Skin of body (tissue), 2 donors: ENCODE measurements around the gene ACYP2. TPM values are rescaled to one million over a fixed set of nuclear protein-coding genes. Genes with fewer than 3 reads are reported as not detected.
"Not testable (repeated sequence)": the region's sequence is repeated elsewhere in the genome, so short reads cannot be mapped to it uniquely, and the experiment has no call there.

Source experiments
- DNase-seq: peaks from one replicate; lab custom pipeline; 2025; lab: John Stamatoyannopoulos, UW
- total RNA-seq: library from RNA; depleted of rRNA; stranded (reverse); fragments of >200 nt; gene quantifications from one replicate; pipeline ENCODE4 v1.2.3, GENCODE V29; 2014

ACYP2 gene
- total RNA-seq: 19.5 TPM

DNA sequence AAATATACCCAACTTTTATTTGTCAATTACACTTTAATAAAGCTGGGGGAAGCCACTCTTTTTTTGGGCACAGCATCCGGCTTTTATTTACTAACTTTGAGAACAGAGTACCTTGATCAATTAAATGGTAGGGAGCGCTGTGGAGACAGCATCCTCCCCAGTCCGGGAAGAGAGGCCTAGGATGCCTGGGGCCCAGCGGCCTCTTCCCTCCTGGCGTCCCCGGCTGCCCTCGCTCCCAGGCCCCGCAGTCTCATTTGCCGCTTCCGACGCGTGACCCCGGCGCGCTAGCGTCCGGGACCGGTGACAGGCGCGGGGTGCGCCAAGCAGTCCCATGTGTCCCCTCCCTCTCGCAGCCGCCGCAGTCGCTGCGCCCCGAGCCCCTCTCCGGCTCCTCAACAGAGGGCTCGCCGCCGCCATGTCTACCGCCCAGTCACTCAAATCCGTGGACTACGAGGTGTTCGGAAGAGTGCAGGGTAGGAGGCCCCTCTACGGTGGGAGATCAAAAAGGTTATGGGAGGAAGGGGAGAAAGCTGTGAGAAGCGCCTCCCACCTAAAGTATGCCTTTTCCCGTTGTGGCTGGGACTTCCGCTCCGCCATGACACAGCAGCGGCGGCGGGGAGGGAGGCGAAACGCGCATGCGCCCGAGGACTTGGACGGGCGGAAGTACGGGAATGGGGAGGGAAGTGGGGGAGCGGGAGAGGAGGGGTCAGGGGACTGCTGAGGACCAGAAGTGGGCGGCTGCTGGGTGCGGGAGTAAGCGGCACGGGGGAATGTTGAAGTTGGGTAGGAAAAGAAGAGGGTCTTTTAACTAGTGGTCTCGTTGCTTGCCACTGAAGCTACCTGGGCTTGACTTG lies at the start of gene ACYP2:
ACYP2 (plus strand) TSS at position 332 of the 854 bp plus-strand sequence.
- peak; percentile 93 for DNase-seq

DNA sequence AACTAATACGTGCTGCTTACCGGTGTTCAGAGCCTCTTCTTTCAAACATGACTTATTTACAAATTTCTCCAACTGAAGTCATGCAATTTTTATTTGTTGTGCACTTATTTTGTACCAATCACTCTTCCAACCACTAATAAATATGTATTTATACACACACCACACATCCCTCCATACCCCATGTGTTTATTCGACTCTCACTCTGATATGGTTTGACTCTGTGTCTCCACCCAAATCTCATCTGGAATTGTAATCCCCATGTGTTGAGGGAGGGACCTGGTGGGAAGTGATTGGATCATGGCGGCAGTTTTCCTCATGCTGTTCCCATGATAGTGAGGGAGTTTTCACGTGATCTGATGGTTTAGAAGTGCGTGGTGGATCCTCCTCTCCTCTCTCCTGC lies 49.5 kb upstream of the ACYP2 start:
- no peak for DNase-seq

DNA sequence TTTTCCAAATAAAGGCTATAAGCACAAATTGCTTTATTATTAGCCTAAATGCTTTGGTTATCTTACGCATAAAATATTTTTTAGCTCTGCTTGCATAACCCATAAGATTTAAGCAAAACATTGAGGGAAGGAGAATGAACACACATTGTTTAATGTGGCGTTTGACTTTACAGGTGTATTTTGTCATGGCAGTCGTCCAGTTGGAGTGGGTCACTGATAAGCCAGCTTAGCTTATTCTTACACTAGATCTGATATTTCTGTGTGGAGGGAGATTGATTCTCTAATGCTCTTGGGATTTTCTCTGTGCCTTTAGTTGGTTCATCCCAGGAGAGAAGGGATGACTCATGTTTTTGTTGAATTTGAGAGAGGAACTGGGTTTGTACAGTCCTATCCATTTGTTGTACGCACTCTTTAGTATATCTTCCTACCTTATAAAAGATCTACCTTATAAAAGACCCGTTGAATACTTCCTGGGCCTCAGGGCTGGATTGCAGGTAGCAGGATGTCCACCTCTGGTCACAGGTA lies 47.5 kb upstream of the ACYP2 start:
- no peak for DNase-seq

DNA sequence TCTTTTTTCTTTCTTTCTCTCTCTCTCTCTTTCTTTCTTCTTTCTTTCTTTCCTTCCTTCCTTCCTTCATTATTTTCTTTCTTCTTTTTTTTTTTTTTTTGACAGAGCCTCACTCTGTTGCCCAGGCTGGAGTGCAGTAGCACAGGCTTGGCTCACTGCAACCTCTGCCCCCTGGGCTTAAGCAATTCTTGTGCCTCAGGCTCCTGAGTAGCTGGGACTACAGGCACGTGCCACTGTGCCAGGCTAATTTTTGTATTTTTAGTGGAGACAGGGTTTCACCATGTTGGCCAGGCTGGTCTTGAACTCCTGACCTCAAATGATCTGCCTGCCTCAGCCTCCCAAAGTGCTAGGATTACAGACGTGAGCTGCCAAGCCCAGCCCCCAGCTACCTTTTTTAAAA lies 42.9 kb upstream of the ACYP2 start:
- not testable (repeated sequence) for DNase-seq

DNA sequence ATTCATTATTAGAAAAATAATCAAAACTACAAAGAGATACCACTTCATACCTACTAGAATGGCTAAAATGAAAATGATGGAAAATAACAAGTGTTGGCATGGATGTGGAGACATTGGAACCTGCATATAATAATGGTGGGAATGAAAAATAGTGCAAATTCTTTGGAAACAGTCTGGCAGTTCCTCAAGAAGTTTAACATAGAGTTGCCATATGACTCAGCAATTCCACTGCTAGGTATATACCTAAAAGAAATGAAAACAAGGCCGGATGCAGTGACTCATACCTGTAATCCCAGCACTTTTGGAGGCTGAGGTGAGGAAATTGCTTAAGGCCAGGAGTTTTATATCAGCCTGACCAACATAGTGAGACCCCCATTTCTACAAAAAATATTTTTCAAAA lies 41.6 kb upstream of the ACYP2 start:
- no peak for DNase-seq

DNA sequence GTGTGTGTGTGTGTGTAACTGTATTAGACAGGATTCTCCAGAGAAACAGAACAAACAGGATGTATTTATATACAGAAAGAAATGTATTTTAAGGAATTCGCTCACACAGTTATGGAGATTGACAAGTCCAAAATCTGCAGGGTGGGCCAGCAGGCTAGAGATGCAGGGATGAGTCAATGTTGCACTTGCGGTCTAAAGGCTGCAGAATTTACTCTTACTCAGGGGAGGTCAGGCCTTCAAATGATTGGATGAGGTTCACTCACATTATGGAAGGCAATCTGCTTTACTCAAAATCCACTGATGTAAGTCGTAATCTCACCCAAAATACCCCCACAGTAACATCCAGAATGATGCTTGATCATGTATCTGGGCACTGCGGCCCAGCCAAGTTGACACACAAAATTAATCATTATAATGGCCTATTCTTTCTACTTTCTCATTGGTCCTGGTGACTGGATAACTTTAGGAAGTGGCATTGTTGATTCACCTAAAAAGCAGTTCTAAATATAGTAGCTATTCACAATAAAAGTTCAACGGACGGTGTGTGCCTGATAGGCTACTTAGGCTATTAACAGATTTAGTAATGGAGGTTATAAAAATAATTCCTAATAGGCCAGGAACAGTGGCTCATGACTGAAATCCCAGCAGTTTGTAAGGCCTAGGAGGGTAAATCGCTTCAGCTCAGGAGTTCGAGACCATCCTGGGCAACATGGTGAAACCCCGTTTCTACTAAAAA lies 40.6 kb upstream of the ACYP2 start:
- DNase-seq: no peak

DNA sequence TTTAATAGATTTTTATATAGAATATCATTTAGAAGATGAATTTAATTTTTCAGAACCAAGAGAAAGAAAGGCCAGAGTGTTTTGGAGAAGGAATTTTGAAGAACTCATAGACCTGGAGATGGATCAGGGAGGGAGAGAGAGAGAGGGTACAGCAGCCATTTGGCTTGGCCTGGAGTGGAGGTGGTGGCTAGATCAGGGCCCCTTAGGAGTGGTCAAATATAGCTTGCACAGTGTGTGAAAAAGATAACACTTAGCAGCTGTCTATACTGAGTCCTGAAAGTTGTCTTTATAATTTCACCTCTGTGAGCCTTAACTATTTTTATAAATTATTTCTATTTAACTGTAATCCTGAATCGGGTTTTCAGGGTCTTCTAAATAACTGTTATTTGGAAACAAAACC lies 38.8 kb upstream of the ACYP2 start:
- DNase-seq: no peak

DNA sequence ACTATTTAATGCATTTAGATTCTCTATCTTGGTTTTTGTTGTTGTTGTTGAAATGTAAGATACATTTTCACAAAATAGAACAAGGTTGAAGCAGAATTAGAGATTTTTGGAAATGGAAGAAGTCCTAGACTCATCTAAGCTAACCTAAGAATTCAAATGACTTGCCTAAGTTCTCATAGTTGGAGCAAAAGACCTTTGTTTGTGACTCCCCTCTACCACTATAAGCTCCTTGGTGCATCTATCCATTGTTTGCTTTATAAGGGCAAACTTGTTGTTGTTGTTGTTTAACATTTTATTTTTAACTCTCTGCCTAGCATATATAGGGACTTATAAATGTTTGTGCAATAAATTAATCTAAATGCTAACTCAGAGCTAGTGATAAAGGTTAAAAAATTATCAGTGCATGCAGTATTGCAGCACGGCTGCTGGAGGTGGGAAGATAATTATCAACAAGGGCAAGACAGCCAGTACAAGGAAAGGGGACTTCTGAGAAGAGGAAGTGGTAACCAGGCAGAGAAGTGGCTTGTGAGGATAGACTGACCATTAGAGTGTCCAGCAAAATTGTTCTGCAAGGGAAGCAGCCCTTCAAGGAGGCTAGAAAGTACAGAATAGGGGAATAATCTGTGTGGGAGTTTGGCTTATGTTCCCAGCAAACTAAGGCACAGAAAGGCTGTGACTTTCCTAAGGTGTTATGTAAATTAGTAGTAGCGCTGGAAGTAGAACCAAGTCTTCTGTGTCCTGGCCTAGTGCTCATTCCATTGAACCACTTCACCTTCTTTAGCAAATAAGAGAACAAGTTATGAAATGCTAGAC lies 38.1 kb upstream of the ACYP2 start:
- no peak for DNase-seq

DNA sequence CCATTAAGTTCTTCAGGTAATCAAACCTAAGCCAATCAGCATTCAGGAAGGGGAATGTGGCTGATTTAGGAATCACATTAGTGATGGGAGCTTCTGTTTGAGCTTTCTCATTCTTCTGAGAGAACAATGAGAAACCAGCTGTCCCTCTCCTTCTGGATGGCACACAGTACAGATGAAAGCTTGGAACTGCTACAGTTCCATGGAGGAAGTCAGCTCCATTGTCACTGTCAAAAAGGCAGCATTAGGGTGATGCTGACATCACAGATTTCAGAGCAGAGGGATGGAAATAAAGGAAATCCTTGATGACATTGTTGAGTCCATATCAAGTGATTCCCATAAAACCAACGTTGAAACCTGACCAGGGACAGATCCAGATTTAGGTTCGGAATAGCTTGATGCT lies 36.1 kb upstream of the ACYP2 start:
- no peak for DNase-seq

DNA sequence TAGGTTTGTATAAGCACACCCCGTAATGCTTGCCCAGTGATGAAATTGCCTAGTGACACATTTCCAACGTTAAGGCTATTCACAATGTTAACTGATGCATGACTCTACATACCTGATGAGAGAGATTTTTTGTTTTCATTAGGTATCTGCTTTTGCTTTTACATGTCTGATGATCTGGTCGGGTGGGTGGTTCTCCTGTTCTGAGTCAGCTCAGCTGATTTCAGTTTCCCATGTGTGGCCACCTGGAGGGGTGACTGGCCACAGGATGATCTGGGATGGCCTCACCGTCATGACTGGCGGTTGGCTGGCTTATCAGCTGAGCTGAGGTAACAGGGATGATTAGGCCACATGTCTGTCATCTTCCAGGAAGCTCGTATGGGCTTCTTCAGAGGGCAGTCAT lies 33.8 kb upstream of the ACYP2 start:
- DNase-seq: no peak

DNA sequence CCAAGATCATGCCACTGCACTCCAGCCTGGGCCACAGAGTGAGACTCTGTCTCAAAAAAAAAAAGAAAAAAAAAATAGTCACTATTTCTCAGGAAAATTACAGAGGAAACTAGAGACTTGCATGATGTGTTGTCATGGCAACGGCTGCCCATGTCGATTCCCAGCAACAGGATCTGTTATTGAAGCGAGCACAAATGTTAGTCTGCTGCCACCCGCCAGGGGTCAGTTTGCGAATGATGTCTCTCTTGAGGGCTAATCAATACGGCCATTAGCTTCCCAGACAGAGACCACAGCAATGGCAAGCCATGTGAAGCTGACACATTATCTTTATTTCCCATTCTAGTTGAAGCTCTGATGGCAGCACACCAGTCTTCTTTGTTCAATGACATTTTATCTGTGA lies 32.4 kb upstream of the ACYP2 start:
- DNase-seq: no peak

DNA sequence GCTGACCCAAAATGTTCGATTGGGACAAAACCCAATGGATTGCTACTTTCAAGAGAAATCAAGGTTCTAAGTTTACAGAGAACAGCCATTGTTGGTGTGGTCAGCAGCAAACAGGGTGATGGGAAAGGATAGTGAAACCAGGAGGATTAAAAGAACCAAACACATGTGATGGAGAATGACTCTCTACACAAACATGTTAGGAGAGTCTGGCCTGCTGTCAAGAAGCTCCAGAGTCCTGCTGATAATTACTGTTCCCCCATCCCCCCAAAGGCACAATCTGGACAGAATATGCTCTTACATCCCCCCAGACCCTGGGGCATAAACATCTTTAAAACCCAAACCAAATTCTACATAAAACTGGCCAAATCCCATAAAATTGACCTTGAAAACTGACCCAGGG lies 32.0 kb upstream of the ACYP2 start:
- DNase-seq: no peak

DNA sequence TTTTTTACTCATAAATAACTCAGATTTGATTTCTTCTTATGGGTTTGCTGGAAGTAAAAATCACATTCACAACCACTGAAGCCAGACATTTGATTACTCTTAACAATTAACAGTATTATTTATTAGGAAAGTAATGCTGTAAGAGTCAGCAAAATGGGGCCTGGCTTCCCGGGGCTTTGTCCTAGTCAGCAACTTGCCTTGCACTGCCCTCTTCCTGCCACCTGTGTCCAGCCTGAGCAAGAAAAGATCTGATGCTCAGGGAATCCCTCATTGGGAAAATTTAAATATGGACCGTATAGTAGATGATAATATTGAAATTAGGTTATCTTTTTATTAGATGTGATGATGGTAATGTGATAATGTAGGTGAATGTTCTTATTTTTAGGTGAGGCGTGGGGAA lies 30.8 kb upstream of the ACYP2 start:
- no peak for DNase-seq

DNA sequence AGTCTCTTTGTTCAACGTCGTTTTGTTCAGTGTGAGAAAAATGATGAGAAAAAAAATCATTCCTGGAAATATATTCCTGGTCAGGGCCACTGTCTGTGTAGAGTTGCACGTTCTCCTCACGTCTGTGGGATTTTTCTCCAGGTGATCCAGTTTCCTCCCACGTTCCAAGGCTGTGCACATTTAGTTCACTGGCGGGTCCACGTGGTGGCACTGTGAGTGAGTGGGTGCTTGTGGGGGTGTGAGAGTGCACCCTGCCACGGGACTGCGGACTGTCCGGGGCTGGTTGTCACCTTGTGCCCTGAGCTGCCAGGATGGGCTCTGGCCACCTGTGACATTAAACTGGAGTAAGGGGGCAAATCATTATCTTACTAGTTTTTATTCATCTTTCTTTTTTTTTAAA lies 30.3 kb upstream of the ACYP2 start:
- DNase-seq: no peak

DNA sequence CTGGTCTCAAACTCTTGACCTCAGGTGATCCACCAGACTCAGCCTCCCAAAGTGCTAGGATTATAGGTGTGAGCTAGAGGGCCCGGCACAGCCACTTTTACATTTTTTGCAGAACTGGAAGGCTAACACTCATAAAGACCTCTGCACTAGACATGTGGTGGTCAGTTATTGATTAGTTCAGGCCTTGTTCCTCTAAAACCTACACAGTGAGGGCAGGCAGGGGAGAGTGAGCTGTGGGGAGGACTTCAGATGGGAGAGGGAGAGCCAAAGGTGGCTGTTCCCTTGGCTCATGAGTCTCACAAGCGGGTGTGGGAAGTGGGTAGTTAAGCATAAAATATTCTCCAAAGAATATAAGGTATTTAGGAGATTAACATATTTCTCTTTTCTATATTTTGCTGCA lies 29.3 kb upstream of the ACYP2 start:
- no peak for DNase-seq

DNA sequence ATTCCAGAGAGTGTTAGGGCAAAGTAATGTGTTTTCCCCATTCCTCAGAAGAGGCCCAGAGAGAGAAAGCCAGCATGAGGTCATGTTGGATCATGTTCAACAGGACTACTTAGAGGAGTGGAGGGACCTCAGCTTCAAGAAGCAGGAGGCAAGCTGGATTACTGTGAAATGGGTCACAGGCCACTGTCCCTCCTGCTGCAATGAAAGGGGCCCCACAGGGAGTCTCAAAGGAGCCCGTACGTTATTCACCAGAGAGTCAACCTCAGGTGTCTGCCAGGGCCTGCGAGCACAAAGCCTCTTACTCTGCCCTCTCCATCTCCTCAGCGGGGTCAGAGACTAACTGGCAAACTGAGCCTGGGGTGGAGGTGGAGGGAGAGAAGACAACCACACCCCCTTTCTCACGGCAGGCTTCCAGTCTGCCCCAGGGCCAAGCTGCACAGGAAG lies 27.2 kb upstream of the ACYP2 start:
- no peak for DNase-seq

DNA sequence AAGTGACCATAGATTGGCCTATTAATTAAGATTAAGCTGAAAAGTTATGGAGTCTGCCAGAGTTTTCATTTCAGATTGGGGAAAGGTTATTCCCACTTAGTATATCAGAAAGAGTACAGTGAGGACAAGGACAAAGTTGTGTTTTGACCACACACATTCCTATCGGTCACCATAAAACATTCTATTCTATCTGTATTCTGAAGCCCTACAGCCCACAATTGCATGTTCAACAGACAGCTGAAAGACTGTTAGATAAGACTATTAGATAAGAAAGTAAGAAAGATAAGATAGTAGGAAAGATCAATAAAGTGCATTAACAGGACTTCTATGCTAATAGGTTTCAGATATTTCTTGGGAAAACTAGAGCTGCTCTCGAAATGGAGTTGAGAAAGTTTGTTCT lies 26.7 kb upstream of the ACYP2 start:
- DNase-seq: no peak

DNA sequence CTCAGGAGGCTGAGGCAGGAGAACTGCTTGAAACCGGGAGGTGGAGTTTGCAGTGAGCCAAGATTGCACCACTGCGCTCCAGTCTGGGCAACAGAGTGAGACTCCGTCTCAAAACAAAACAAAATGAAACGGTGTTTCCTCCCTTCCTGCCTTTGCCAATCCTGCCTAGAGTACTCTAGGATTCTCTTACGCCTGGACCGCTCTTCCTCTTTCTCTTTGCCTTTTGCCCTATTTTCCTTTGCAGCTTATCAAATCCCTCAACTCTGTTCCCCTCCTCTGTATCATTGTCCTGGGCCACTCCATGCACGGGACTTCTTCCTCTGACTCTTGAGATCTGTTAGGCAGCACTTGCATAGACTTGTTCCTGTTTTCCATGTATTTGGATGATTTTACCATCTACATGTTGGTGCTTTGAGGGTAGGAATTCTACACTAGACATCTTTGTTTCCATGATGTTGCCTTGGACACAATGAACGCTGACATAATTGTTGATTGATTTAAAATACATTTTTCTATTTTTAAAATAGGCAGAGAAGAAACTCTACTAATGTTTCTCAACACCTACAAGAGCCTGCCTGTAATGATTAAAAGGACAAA lies 24.8 kb upstream of the ACYP2 start:
- no peak for DNase-seq

DNA sequence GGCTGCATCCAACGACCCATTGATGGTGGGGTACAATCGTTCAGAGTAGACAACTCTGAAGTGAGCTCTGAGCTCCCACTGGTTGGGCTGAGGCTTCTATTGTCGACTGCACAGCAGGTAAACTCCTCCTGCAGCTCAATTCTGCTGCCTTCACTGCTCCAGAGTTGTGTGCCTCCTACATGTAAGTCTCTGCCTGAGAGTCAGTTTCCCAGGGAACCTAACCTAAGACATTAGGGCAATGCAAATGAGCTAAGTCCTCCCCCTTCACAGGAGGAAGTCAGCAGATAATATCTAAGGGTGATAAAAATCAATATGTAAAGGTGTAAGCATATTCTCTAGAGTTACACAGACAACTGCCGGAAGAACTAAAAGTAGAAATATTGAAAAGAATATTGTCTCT lies 22.5 kb upstream of the ACYP2 start:
- no peak for DNase-seq

DNA sequence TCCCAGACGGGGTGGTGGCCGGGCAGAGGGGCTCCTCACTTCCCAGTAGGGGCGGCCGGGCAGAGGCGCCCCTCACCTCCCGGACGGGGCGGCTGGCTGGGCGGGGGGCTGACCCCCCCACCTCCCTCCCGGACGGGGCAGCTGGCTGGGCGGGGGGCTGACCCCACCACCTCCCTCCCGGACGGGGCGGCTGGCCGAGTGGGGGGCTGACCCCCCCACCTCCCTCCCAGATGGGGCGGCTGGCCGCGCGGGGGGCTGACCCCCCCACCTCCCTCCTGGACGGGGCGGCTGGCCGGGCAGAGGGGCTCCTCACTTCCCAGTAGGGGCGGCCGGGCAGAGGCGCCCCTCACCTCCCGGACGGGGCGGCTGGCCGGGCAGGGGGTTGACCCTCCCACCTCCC lies 20.0 kb upstream of the ACYP2 start:
- not testable (repeated sequence) for DNase-seq

DNA sequence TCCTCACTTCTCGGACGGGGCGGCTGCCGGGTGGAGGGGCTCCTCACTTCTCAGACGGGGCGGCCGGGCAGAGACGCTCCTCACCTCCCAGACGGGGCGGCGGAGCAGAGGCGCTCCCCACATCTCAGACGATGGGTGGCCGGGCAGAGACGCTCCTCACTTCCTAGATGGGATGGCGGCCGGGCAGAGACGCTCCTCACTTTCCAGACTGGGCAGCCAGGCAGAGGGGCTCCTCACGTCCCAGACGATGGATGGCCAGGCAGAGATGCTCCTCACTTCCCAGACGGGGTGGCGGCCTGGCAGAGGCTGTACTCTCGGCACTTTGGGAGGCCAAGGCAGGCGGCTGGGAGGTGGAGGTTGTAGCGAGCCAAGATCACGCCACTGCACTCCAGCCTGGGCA lies 19.3 kb upstream of the ACYP2 start:
- DNase-seq: not testable (repeated sequence)
